ENCODE measurements around the gene BLTP3A. TPM values are rescaled to one million over a fixed set of nuclear protein-coding genes. Genes with fewer than 3 reads are reported as not detected.

Gene BLTP3A
- total and polyA plus RNA-seq, 2 of the 8 experiments (the other 6 are each of a cell fraction or from before 2014, with no cell fraction given): 8.5 to 17.2 TPM

- no peaks in the 10 kb centered on the region for H3K36me3 ChIP-seq (ENCODE audit: control insufficient read depth in 2 of 4, insufficient read depth in 4 of 4, low read length in 3 of 4)
- FAIRE-seq (no peak), DNase-seq (ENCODE audit: low read depth in 1 of 2, low spot score in 2 of 2) (peak; percentile 5 to 73)
- H3K79me2 ChIP-seq (ENCODE audit: control insufficient read depth in 1 of 2, insufficient read depth in 2 of 2, low read length in 2 of 2): peaks cover 0 to 27% of the 10 kb centered on the region in 2 experiments; a peak in 2 of 4 replicates
- peak overlapping the region; percentile 97 for H2AFZ ChIP-seq (ENCODE audit: low read length)
- peak overlapping the region; percentile 81; the same call in 1 of the 2 replicates for H2BK5ac ChIP-seq (ENCODE audit: low read depth, low read length)
- peak overlapping the region; percentile 73 to 92 for H3K4me2 ChIP-seq (ENCODE audit: insufficient read depth in 1 of 2, low read depth in 2 of 2, low read length in 2 of 2)
- ChIA-PET CTCF (ENCODE audit: partially characterized antibody) (interaction anchor here (0.6 to 1.5 kb wide), 11 partner anchors 8 to 354 kb away, joined by 3 to 5 read pairs (median 3); no protein-coding TSS in a partner anchor), POLR2A (ENCODE audit: partially characterized antibody) (interaction anchor here (1.0 to 4.9 kb wide), 21 partner anchors 8 to 554 kb away, joined by 3 to 65 read pairs (median 4); partner anchors contain the start of genes ANKS1A, HMGA1, SNRPC and TAF11)
- H3K27me3 ChIP-seq (replicated peaks in 1 of 4; ENCODE audit: control insufficient read depth in 3 of 4, extremely low read depth in 1 of 4, insufficient read depth in 3 of 4, low read length in 3 of 4): no peaks in the 10 kb centered on the region
- H4K20me1 ChIP-seq (replicated peaks in 1 of 2; ENCODE audit: control insufficient read depth in 1 of 2, insufficient read depth in 2 of 2, low read length in 2 of 2): no peaks in the 10 kb centered on the region
- peak overlapping the region; percentile 57 for H4K5ac ChIP-seq (ENCODE audit: insufficient read length, low read depth, low read length)
- H3K18ac ChIP-seq (ENCODE audit: extremely low read depth, low read length): peak overlapping the region; percentile 88
- peak overlapping the region; percentile 24; the same call in 1 of the 2 replicates for H3K27ac ChIP-seq (ENCODE audit: low read depth, low read length)
- H3K79me1 ChIP-seq (ENCODE audit: low read depth, low read length): peaks cover 2% of the 10 kb centered on the region; the same call in 1 of the 2 replicates
- H4K91ac ChIP-seq (replicated peaks; ENCODE audit: insufficient read length, low read length): peak overlapping the region; percentile 61
- peak overlapping the region; percentile 81 to 87 (median 84) for H3K4me3 ChIP-seq (ENCODE audit: extremely low read depth in 1 of 4, insufficient read depth in 2 of 4, low read depth in 3 of 4, low read length in 4 of 4)
- no peak overlapping the region for H2BK15ac ChIP-seq (ENCODE audit: low read length)
- H3K4me1 ChIP-seq (replicated peaks in 1 of 4; ENCODE audit: control insufficient read depth in 3 of 4, insufficient read depth in 4 of 4, low read length in 3 of 4): peaks cover 0 to 2% (median under 1%) of the 10 kb centered on the region in 4 experiments; a peak in 2 of 7 replicates
- peak overlapping the region; percentile 74 to 88 (median 77) for H3K9ac ChIP-seq (replicated peaks in 1 of 4; ENCODE audit: extremely low read depth in 1 of 4, low read depth in 3 of 4, low read length in 3 of 4)
- WGBS, 2 experiments (ENCODE audit: extremely low coverage in 1 of 2, insufficient coverage in 1 of 2, insufficient read length in 1 of 2, insufficient replicate concordance in 2 of 2, low coverage in 1 of 2, low lambda C conversion rate in 2 of 2, missing lambda C conversion rate in 1 of 2): 10% methylated on average over 19 of the region's 19 CpGs; no CpG with 5 or more reads in 1 of the 2 experiments
- H2BK20ac ChIP-seq (ENCODE audit: low read length): no peak overlapping the region
- no peak overlapping the region for H3K4ac ChIP-seq (replicated peaks; ENCODE audit: insufficient read length, low read depth, low read length)
- no peak overlapping the region; the same call in 1 of the 2 replicates for H4K8ac ChIP-seq (ENCODE audit: extremely low read depth, insufficient read depth, low read length)
- no peak overlapping the region for H2BK120ac ChIP-seq (replicated peaks; ENCODE audit: low read depth, low read length)
- no peak overlapping the region for H2BK12ac ChIP-seq (ENCODE audit: low read depth, low read length)
- H3K23ac ChIP-seq (ENCODE audit: insufficient read length): no peak overlapping the region
- peaks cover 12% of the 10 kb centered on the region; the same call in 1 of the 2 replicates for H3K23me2 ChIP-seq (ENCODE audit: low read depth, low read length)
- 0 out of 4 replicates have a peak, but pooled peaks cover 0 to 3% of the 10 kb centered on the region in 2 experiments for H3K9me3 ChIP-seq (ENCODE audit: insufficient read depth in 2 of 2, low read depth in 1 of 2, low read length in 1 of 2)
- H2AK5ac ChIP-seq (ENCODE audit: low read depth, low read length): no peak overlapping the region
- no peak overlapping the region for H3K14ac ChIP-seq (ENCODE audit: insufficient read length)
- no peak overlapping the region for H3K56ac ChIP-seq (replicated peaks; ENCODE audit: insufficient read length, low read depth, low read length)
- TF ChIP-seq USF2 (IDR thresholded peaks at IDR 0.05; ENCODE audit: low read length): no peak
- TF ChIP-seq SIRT6 (IDR thresholded peaks at IDR 0.05; ENCODE audit: low read length): no peak
- peak; percentile 40 for TF ChIP-seq SAP30 (IDR thresholded peaks at IDR 0.05; ENCODE audit: insufficient read depth, insufficient replicate concordance, low read length)
- no peak for TF ChIP-seq CHD2 (IDR thresholded peaks at IDR 0.05; ENCODE audit: low read length)
- no peak for TF ChIP-seq SP4 (IDR thresholded peaks at IDR 0.05; ENCODE audit: low read length)
- no peak for TF ChIP-seq TEAD4 (IDR thresholded peaks at IDR 0.05; ENCODE audit: low read depth, low read length)
- TF ChIP-seq CREB1 (IDR thresholded peaks at IDR 0.05): no peak
- no peak for TF ChIP-seq E2F6 (IDR thresholded peaks at IDR 0.05)
- TF ChIP-seq SUZ12 (IDR thresholded peaks at IDR 0.05; ENCODE audit: low read length): no peak
- 0 out of 4 replicates have a peak, but pooled peaks of 1 of the 2 experiments have one; percentile 10 for TF ChIP-seq SIN3A (conservative IDR thresholded peaks at IDR 0.05 in 1 of 2, IDR thresholded peaks at IDR 0.05 in 1 of 2; ENCODE audit: low read depth in 1 of 2, low read length in 2 of 2)
- no peak for TF ChIP-seq KDM1A (IDR thresholded peaks at IDR 0.05; ENCODE audit: borderline replicate concordance, low read length)
Measured at GRCh38 chr6:34791164-34791700, 651 bp upstream of the BLTP3A start.

Measured in H1 (cell line).